ENCODE measurements around the gene STK38L.

STK38L gene

DNA sequence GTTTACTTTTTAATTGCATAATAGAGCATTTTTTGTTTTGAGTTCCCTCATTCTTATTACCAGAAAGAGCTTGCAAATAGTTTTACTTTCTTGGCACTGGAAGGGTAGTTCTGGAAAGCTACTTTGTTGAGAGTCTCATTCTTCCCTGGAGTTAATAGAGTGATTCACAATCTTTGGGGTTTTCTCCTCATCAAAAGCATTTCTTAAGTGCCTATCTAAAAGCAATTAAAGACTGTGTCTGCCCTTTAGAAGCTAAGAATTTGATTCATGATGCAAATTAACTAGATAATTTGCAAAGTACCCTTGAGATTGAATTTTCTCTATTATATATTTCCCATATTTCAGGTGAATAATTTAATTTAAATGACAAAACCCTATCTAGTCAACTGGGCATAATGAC is 80.4 kb downstream of the STK38L start:
- Histone ChIP-seq H3K9me3 (ENCODE audit: control insufficient read depth, insufficient read depth, low read depth, low read length) (no peaks in the 10 kb centered on the region), H3K4me1 (ENCODE audit: control insufficient read depth, insufficient read depth, low read length) (no peaks in the 10 kb centered on the region), H3K36me3 (ENCODE audit: control insufficient read depth in 2 of 2, insufficient read depth in 1 of 2, low read length in 2 of 2) (peaks cover 33 to 39% of the 10 kb centered on the region in 2 experiments), H3K27ac (ENCODE audit: extremely low read depth, low read depth, low read length) (no peak overlapping the region), H3K4me3 (ENCODE audit: low read depth, low read length) (no peak overlapping the region)
- ChIA-PET CTCF (interaction anchor here (0.6 to 1.8 kb wide), 4 partner anchors 8 to 182 kb away, joined by 3 to 9 read pairs (median 4); partner anchors contain the start of gene BMAL2), POLR2A (interaction anchor here (2.0 kb wide), 1 partner anchor 9 kb away, joined by 4 read pairs; no protein-coding TSS in a partner anchor)
- TF ChIP-seq RBAK (tag by site-specific recombination; IDR thresholded peaks at IDR 0.05) (no peak), ZBTB1 (tag by site-specific recombination; IDR thresholded peaks at IDR 0.05) (no peak), ZNF48 (tag by site-specific recombination; IDR thresholded peaks at IDR 0.05) (no peak), ZNF670 (tag by site-specific recombination; IDR thresholded peaks at IDR 0.05; ENCODE audit: low read depth) (no peak)

DNA sequence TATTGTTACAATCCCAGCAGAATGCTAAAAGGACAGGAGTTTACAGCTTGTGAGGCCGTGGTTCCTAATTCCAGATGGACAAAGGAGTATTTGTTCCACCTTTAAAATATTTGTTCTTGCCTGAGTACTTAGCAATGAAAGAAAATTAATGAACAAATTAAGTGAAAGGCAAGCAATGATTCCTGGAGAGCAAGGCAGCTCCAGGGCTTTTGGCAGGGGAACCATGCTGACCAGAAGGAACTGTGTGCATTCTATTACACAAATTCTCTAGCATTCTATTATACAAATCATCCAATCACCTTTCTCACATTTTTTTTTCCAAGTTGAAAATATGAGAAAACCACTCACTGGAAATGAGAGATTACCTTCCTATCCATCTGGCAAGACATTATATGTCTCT is 86.8 kb downstream of the STK38L start:
- TF ChIP-seq ZNF214 (tag by site-specific recombination; IDR thresholded peaks at IDR 0.05; ENCODE audit: borderline replicate concordance) (no peak), ZBTB21 (tag by site-specific recombination; IDR thresholded peaks at IDR 0.05) (no peak), MYNN (tag by site-specific recombination; IDR thresholded peaks at IDR 0.05; ENCODE audit: borderline replicate concordance) (no peak), ZNF223 (tag by site-specific recombination; IDR thresholded peaks at IDR 0.05) (no peak), ZNF155 (tag by site-specific recombination; IDR thresholded peaks at IDR 0.05) (no peak), MZF1 (tag by site-specific recombination; IDR thresholded peaks at IDR 0.05; ENCODE audit: borderline replicate concordance) (no peak), ZNF174 (tag by site-specific recombination; IDR thresholded peaks at IDR 0.05) (no peak), ZNF768 (tag by site-specific recombination; IDR thresholded peaks at IDR 0.05) (no peak), ZNF391 (tag by site-specific recombination; IDR thresholded peaks at IDR 0.05; ENCODE audit: borderline replicate concordance, low read depth) (no peak), ZNF114 (tag by site-specific recombination; IDR thresholded peaks at IDR 0.05) (no peak)
- TF ChIP-seq, protein P1, sequence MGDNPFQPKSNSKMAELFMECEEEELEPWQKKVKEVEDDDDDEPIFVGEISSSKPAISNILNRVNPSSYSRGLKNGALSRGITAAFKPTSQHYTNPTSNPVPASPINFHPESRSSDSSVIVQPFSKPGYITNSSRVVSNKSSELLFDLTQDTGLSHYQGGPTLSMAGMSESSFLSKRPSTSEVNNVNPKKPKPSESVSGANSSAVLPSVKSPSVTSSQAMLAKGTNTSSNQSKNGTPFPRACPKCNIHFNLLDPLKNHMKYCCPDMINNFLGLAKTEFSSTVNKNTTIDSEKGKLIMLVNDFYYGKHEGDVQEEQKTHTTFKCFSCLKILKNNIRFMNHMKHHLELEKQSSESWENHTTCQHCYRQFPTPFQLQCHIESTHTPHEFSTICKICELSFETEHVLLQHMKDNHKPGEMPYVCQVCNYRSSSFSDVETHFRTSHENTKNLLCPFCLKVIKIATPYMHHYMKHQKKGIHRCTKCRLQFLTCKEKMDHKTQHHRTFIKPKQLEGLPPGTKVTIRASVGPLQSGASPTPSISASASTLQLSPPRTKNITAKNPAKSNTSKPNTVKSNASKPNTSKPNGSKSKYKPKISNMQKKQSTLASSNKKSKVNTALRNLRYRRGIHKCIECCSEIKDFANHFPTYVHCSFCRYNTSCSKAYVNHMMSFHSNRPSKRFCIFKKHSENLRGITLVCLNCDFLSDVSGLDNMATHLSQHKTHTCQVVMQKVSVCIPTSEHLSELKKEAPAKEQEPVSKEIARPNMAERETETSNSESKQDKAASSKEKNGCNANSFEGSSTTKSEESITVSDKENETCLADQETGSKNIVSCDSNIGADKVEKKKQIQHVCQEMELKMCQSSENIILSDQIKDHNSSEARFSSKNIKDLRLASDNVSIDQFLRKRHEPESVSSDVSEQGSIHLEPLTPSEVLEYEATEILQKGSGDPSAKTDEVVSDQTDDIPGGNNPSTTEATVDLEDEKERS (tag by site-specific recombination; IDR thresholded peaks at IDR 0.05): no peak
- H3K4me3 ChIP-seq (ENCODE audit: low read depth, low read length): no peak overlapping the region
- no peak overlapping the region for H3K27ac ChIP-seq (ENCODE audit: extremely low read depth, low read depth, low read length)
- 0 out of 2 replicates have a peak, but pooled peaks cover 2% of the 10 kb centered on the region for H3K4me1 ChIP-seq (ENCODE audit: control insufficient read depth, insufficient read depth, low read length)
- peaks cover 0 to 13% of the 10 kb centered on the region in 2 experiments; a peak in 2 of 3 replicates for H3K36me3 ChIP-seq (ENCODE audit: control insufficient read depth in 2 of 2, insufficient read depth in 1 of 2, low read length in 2 of 2)
- no peaks in the 10 kb centered on the region for H3K9me3 ChIP-seq (ENCODE audit: control insufficient read depth, insufficient read depth, low read depth, low read length)
- POLR2A ChIA-PET: no interaction called here
- CTCF ChIA-PET: interaction anchor here (0.6 to 1.4 kb wide), 8 partner anchors 22 to 189 kb away, joined by 3 to 6 read pairs (median 4); no protein-coding TSS in a partner anchor

DNA sequence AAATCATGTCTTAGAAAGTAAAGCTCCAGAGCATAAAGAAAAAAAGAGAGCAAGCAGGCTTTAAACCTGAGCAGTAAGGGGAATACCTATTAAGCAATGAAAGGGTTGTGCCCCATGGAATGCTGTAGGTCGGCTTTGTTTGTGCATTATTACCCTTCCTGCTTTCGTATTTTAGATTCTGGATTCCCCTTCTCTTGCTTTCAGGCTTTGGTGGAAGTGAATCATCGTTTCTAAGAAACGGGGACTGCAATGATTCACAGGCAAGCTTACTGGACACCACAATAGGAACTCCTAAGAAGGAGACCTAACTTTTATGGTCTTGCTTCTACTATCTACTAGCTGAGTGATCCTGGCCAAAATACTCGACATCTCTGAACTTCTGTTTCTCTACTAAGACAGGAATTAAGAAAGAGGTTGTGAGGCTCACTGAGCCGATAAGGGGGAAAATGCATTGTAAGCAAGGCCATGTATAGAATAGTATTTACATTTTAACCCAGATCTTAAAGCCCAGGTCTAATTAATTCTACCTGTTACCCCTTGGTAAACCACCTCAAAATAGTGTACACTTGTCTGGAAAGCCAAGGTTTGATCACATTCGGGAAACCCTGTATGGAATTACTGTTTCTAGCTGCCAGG is 87.3 kb downstream of the STK38L start:
- H3K4me1 ChIP-seq (ENCODE audit: control insufficient read depth, insufficient read depth, low read length): 0 out of 2 replicates have a peak, but pooled peaks cover 2% of the 10 kb centered on the region
- POLR2A ChIA-PET: no interaction called here
- CTCF ChIA-PET: interaction anchor here (0.7 to 1.4 kb wide), 6 partner anchors 22 to 190 kb away, joined by 3 to 6 read pairs (median 4); no protein-coding TSS in a partner anchor
- no peak for TF ChIP-seq KLF7 (tag by site-specific recombination; IDR thresholded peaks at IDR 0.05; ENCODE audit: borderline replicate concordance)
- peak; percentile 73; the same call in 1 of the 2 replicates for TF ChIP-seq ZNF335 (tag by site-specific recombination; conservative IDR thresholded peaks at IDR 0.05)
- TF ChIP-seq, protein P2, sequence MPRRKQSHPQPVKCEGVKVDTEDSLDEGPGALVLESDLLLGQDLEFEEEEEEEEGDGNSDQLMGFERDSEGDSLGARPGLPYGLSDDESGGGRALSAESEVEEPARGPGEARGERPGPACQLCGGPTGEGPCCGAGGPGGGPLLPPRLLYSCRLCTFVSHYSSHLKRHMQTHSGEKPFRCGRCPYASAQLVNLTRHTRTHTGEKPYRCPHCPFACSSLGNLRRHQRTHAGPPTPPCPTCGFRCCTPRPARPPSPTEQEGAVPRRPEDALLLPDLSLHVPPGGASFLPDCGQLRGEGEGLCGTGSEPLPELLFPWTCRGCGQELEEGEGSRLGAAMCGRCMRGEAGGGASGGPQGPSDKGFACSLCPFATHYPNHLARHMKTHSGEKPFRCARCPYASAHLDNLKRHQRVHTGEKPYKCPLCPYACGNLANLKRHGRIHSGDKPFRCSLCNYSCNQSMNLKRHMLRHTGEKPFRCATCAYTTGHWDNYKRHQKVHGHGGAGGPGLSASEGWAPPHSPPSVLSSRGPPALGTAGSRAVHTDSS (tag by site-specific recombination; IDR thresholded peaks at IDR 0.05): no peak
- peak; percentile 37; the same call in 1 of the 2 replicates for TF ChIP-seq SCRT2 (tag by site-specific recombination; IDR thresholded peaks at IDR 0.05)
- no peak for TF ChIP-seq ZBTB8A (tag by site-specific recombination; IDR thresholded peaks at IDR 0.05)
- no peak for TF ChIP-seq KLF1 (tag by site-specific recombination; IDR thresholded peaks at IDR 0.05)
- peak; percentile 64 for TF ChIP-seq PRDM1 (tag by site-specific recombination; IDR thresholded peaks at IDR 0.05)

More for the DNA sequence above, 87.3 kb downstream of the STK38L start:
- no peak overlapping the region for H3K27ac ChIP-seq (ENCODE audit: extremely low read depth, low read depth, low read length)
- no peaks in the 10 kb centered on the region for H3K9me3 ChIP-seq (ENCODE audit: control insufficient read depth, insufficient read depth, low read depth, low read length)
- H3K4me3 ChIP-seq (ENCODE audit: low read depth, low read length): no peak overlapping the region
- peaks cover 0 to 8% of the 10 kb centered on the region in 2 experiments; a peak in 2 of 3 replicates for H3K36me3 ChIP-seq (ENCODE audit: control insufficient read depth in 2 of 2, insufficient read depth in 1 of 2, low read length in 2 of 2)
